CMK (cell line): ENCODE results near the gene EMX1.
A peak's percentile ranks its signal among the peaks of the same experiment; 100 is the strongest.

ENCODE experiments used
- DNase-seq: peaks from one replicate; pipeline ENCODE4 v3.0.0-alpha.2; 2010; ENCODE audit warnings: low read depth

The EMX1 gene

GRCh38 chr2:72925328-72925943 is 8.1 kb downstream of the EMX1 start:
- DNase-seq, result no peak

- no peak for DNase-seq
Observed at GRCh38 chr2:72926368-72926767, 9.0 kb downstream of the EMX1 start.

GRCh38 chr2:72926811-72927465 is 9.6 kb downstream of the EMX1 start:
- DNase-seq, result no peak

GRCh38 chr2:72927619-72928550 is 10.6 kb downstream of the EMX1 start:
- no peak for DNase-seq

GRCh38 chr2:72929010-72929409 is 11.7 kb downstream of the EMX1 start:
- DNase-seq, result no peak

- DNase-seq, result no peak
Observed at GRCh38 chr2:72931280-72931910, 14.1 kb downstream of the EMX1 start.

GRCh38 chr2:72932045-72932740 is 14.9 kb downstream of the EMX1 start:
- DNase-seq, result no peak

GRCh38 chr2:72932805-72933204 is 15.5 kb downstream of the EMX1 start:
- DNase-seq, result no peak

- DNase-seq, result no peak
Observed at GRCh38 chr2:72933207-72933606, 15.9 kb downstream of the EMX1 start.

GRCh38 chr2:72933646-72934151 is 16.4 kb downstream of the EMX1 start:
- no peak for DNase-seq

GRCh38 chr2:72934683-72935610 is 17.6 kb downstream of the EMX1 start:
- peak; percentile 39 for DNase-seq

- no peak for DNase-seq
Observed at GRCh38 chr2:72935611-72935957, 18.3 kb downstream of the EMX1 start.

GRCh38 chr2:72936660-72937355 is 19.5 kb downstream of the EMX1 start:
- DNase-seq, result no peak

GRCh38 chr2:72937356-72937669 is 20.0 kb downstream of the EMX1 start:
- no peak for DNase-seq

- DNase-seq, result no peak
Observed at GRCh38 chr2:72938455-72938854, 21.1 kb downstream of the EMX1 start.

- no peak for DNase-seq
Observed at GRCh38 chr2:72940361-72940760, 23.0 kb downstream of the EMX1 start.

GRCh38 chr2:72940786-72941185 is 23.5 kb downstream of the EMX1 start:
- DNase-seq, result no peak

- no peak for DNase-seq
Observed at GRCh38 chr2:72942293-72942692, 25.0 kb downstream of the EMX1 start.

GRCh38 chr2:72942881-72943418 is 25.6 kb downstream of the EMX1 start:
- no peak for DNase-seq
